Keratinocyte (primary cell): Measurements from ENCODE around the gene TNNC1. TPM values are rescaled to one million over a fixed set of nuclear protein-coding genes. Genes with fewer than 3 reads are reported as not detected.

ENCODE experiments used
- DNase-seq: peaks from one replicate; pipeline ENCODE4 v3.0.0-alpha.2; 2011; ENCODE audit warnings: low read depth, missing footprints, low spot score
- FAIRE-seq: peaks from 2 replicates; lab custom pipeline; 2011; peaks lifted over from hg19 to GRCh38; lab: Jason Lieb, UNC
- H2AFZ ChIP-seq: 2 replicates; pipeline ENCODE4 v1.6.0; 2012; ENCODE audit warnings: low read length, control low read depth, inconsistent platforms; ENCODE audit not compliant: control insufficient read depth
- H3K27ac ChIP-seq: 2 replicates; pipeline ENCODE4 v1.5.1; 2011; ENCODE audit warnings: low read length; ENCODE audit not compliant: control insufficient read depth, insufficient read depth
- H3K27me3 ChIP-seq: 3 replicates; pipeline ENCODE4 v1.6.0; 2011; ENCODE audit warnings: low read length; ENCODE audit not compliant: control insufficient read depth, insufficient read depth; ENCODE audit errors: extremely low read depth
- H3K36me3 ChIP-seq, 2 experiments: 2 replicates in 1 of 2; 3 replicates in 1 of 2; pipeline ENCODE4 v1.5.1; 2011; ENCODE audit warnings: low read length in 2 of 2, mild to moderate bottlenecking in 1 of 2; ENCODE audit not compliant: control insufficient read depth in 2 of 2, insufficient read depth in 2 of 2; ENCODE audit errors: extremely low read depth in 1 of 2
- H3K4me1 ChIP-seq: 3 replicates; pipeline ENCODE4 v1.5.1; 2011; ENCODE audit warnings: low read length; ENCODE audit not compliant: control insufficient read depth, insufficient read depth; ENCODE audit errors: extremely low read depth
- H3K4me2 ChIP-seq: 3 replicates; pipeline ENCODE4 v1.6.0; 2011; ENCODE audit warnings: low read depth, low read length; ENCODE audit not compliant: control insufficient read depth, insufficient read depth; ENCODE audit errors: extremely low read depth
- H3K4me3 ChIP-seq, 3 experiments: fragments of 200-600 bp in 1 of 3; sonication (generic) in 1 of 3; 2 replicates in 2 of 3; 3 replicates in 1 of 3; pipeline ENCODE4 v1.5.1; 2011 to 2016; ENCODE audit warnings: low read length in 3 of 3, mild to moderate bottlenecking in 3 of 3, control low read depth in 2 of 3, inconsistent platforms in 1 of 3, low read depth in 1 of 3, mixed read lengths in 1 of 3, mixed run types in 1 of 3, moderate library complexity in 1 of 3; ENCODE audit not compliant: control insufficient read depth in 2 of 3, insufficient read depth in 2 of 3; ENCODE audit errors: extremely low read depth in 1 of 3
- H3K79me2 ChIP-seq: 2 replicates; pipeline ENCODE4 v1.6.0; 2012; ENCODE audit warnings: low read length; ENCODE audit not compliant: control insufficient read depth, insufficient read depth
- H3K9ac ChIP-seq: 3 replicates; pipeline ENCODE4 v1.6.0; 2011; ENCODE audit warnings: low read length; ENCODE audit not compliant: control insufficient read depth, insufficient read depth; ENCODE audit errors: extremely low read depth
- H3K9me1 ChIP-seq: 3 replicates; pipeline ENCODE4 v1.6.0; 2011; ENCODE audit warnings: low read length; ENCODE audit not compliant: control insufficient read depth, insufficient read depth; ENCODE audit errors: extremely low read depth
- H3K9me3 ChIP-seq: 2 replicates; pipeline ENCODE4 v1.5.1; 2012; ENCODE audit warnings: low read depth, low read length; ENCODE audit not compliant: control insufficient read depth
- H4K20me1 ChIP-seq: 3 replicates; pipeline ENCODE4 v1.6.0; 2011; ENCODE audit warnings: low read length; ENCODE audit not compliant: control insufficient read depth, insufficient read depth; ENCODE audit errors: extremely low read depth
- CTCF ChIP-seq, 3 experiments: IDR thresholded peaks in 1 of 3; conservative IDR thresholded peaks in 1 of 3; optimal IDR thresholded peaks in 1 of 3; 2 replicates in 2 of 3; 3 replicates in 1 of 3; pipeline versions ENCODE3 to v1.5.1; 2011; ENCODE audit warnings: low read length in 3 of 3, mild to moderate bottlenecking in 3 of 3, moderate library complexity in 2 of 3, control low read depth in 1 of 3, inconsistent platforms in 1 of 3; ENCODE audit not compliant: insufficient read depth in 2 of 3; ENCODE audit errors: extremely low read depth in 1 of 3
- EZH2 ChIP-seq: IDR thresholded peaks from one replicate; pipeline ENCODE4 v1.6.1; 2012; ENCODE audit warnings: inconsistent platforms, mild to moderate bottlenecking, low read length, moderate library complexity
- dilution Hi-C: fragments of 300-500 bp; cut with MboI; formaldehyde crosslinking; loops from one replicate; pipeline ENCODE4 v1.7.0; 2020; ENCODE audit warnings: low sequenced_read_pairs; ENCODE audit not compliant: extremely low pct_ligation_motif_present
- polyA plus RNA-seq, 5 experiments: library from polyadenylated mRNA; depleted of rRNA in 3 of 5; stranded (reverse) in 3 of 5; stranded (forward) in 1 of 5; unstranded in 1 of 5; fragments of >200 nt; gene quantifications; 1 replicate in 1 of 5; 2 replicates in 3 of 5; 3 replicates in 1 of 5; pipeline versions ENCODE4 v1.2.1 to v1.2.3, GENCODE V29; 2011 to 2012; ENCODE audit warnings: missing spikeins in 2 of 5, low read depth in 1 of 5, low replicate concordance in 1 of 5

TNNC1 gene
- polyA plus RNA-seq, 1 donor (not counting 4 experiments of a cell fraction or from before 2014, with no cell fraction given), result 0.33 TPM

- TF ChIP-seq EZH2 (no peak), CTCF (optimal IDR thresholded peaks at IDR 0.05 in 1 of 3, IDR thresholded peaks at IDR 0.05 in 1 of 3, conservative IDR thresholded peaks at IDR 0.05 in 1 of 3; ENCODE audit: extremely low read depth in 1 of 3, insufficient read depth in 2 of 3, low read length in 3 of 3) (no peak)
- dilution Hi-C loops, result no loop called here
- Histone ChIP-seq H2AFZ (no peak overlapping the region), H3K9me3 (no peaks in the 10 kb centered on the region), H3K9me1 (no peaks in the 10 kb centered on the region), H3K4me1 (no peaks in the 10 kb centered on the region), H3K27ac (no peak overlapping the region), H3K9ac (no peak overlapping the region), H4K20me1 (no peaks in the 10 kb centered on the region), H3K36me3 (peaks cover 66 to 75% of the 10 kb centered on the region in 2 experiments), H3K79me2 (no peaks in the 10 kb centered on the region), H3K4me2 (no peak overlapping the region), H3K4me3 (no peak overlapping the region), H3K27me3 (no peaks in the 10 kb centered on the region)
- DNase-seq (no peak), FAIRE-seq (no peak)
Observed at GRCh38 chr3:52477076-52477795, 23.4 kb upstream of the TNNC1 start.

GRCh38 chr3:52473026-52473425, 19.2 kb upstream of the TNNC1 start:
- Histone ChIP-seq H3K36me3 (peaks cover 52 to 60% of the 10 kb centered on the region in 2 experiments), H3K9me1 (no peaks in the 10 kb centered on the region), H4K20me1 (peaks cover 4% of the 10 kb centered on the region), H3K9me3 (no peaks in the 10 kb centered on the region), H3K27ac (no peak overlapping the region), H2AFZ (no peak overlapping the region), H3K9ac (no peak overlapping the region), H3K27me3 (no peaks in the 10 kb centered on the region), H3K4me1 (no peaks in the 10 kb centered on the region), H3K4me2 (no peak overlapping the region), H3K4me3 (no peak overlapping the region), H3K79me2 (peaks cover 8% of the 10 kb centered on the region)
- dilution Hi-C loops, result no loop called here
- DNase-seq, result no peak
- no peak for TF ChIP-seq CTCF (optimal IDR thresholded peaks at IDR 0.05 in 1 of 3, IDR thresholded peaks at IDR 0.05 in 1 of 3, conservative IDR thresholded peaks at IDR 0.05 in 1 of 3; ENCODE audit: extremely low read depth in 1 of 3, insufficient read depth in 2 of 3, low read length in 3 of 3)
- no peak for TF ChIP-seq EZH2
- FAIRE-seq, result no peak
